Measurements from ENCODE around the gene PIK3AP1. TPM values are rescaled to one million over a fixed set of nuclear protein-coding genes. Genes with fewer than 3 reads are reported as not detected.
"Not testable (repeated sequence)": the region's sequence is repeated elsewhere in the genome, so short reads cannot be mapped to it uniquely, and the experiment has no call there.

PIK3AP1 gene
- total RNA-seq, 1 donor from 2014 or later, result 3.8 TPM

DNA sequence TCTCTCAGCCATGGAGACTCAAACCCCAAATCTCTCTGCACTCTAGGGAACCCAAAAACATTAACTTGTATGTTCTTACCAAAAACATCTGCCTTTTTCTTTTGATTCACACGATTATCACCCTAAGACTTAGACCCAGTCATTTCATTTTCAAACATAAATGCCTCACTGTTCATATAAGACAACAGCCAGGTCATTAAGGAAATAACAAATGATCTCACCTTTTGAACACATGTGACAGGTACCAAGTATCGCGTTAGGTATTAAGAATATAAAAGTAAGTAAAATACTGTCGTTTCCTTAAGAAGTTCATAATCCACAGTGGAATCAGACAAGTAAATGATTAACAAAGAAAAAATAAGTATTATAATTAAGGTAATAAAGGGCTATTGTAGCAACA, 142.3 kb downstream of the PIK3AP1 start:
- H3K36me3 ChIP-seq, result peaks cover 11% of the 10 kb centered on the region
- Mint-ChIP-seq H3K27me3 (ENCODE audit: insufficient read depth, low read depth) (no peaks in the 10 kb centered on the region), H3K9me3 (peaks cover 2% of the 10 kb centered on the region), H3K4me1 (peaks cover 17% of the 10 kb centered on the region), H3K27ac (no peak overlapping the region), H3K4me3 (no peak overlapping the region), H3K36me3 (peaks cover 32% of the 10 kb centered on the region)
- no peak overlapping the region for H3K4me2 ChIP-seq
- TF ChIP-seq EZH2 (IDR thresholded peaks at IDR 0.05) (no peak), EZH2phosphoT487 (IDR thresholded peaks at IDR 0.05) (no peak)
- TF ChIP-seq, protein P1, sequence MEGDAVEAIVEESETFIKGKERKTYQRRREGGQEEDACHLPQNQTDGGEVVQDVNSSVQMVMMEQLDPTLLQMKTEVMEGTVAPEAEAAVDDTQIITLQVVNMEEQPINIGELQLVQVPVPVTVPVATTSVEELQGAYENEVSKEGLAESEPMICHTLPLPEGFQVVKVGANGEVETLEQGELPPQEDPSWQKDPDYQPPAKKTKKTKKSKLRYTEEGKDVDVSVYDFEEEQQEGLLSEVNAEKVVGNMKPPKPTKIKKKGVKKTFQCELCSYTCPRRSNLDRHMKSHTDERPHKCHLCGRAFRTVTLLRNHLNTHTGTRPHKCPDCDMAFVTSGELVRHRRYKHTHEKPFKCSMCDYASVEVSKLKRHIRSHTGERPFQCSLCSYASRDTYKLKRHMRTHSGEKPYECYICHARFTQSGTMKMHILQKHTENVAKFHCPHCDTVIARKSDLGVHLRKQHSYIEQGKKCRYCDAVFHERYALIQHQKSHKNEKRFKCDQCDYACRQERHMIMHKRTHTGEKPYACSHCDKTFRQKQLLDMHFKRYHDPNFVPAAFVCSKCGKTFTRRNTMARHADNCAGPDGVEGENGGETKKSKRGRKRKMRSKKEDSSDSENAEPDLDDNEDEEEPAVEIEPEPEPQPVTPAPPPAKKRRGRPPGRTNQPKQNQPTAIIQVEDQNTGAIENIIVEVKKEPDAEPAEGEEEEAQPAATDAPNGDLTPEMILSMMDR (IDR thresholded peaks at IDR 0.05), result no peak
- DNase-seq (ENCODE audit: low spot score), result no peak
- no peak overlapping the region for H3K27ac ChIP-seq
- H4K20me1 ChIP-seq (ENCODE audit: low read depth), result peaks cover 55% of the 10 kb centered on the region
- peaks cover 27% of the 10 kb centered on the region for H3F3A ChIP-seq (ENCODE audit: low read depth)
- no peaks in the 10 kb centered on the region for H3K9me3 ChIP-seq (ENCODE audit: low read depth)
- H3K4me3 ChIP-seq, result no peak overlapping the region
- peaks cover 100% of the 10 kb centered on the region for H3K79me2 ChIP-seq (ENCODE audit: low read depth)
- peaks cover 25% of the 10 kb centered on the region for H3K4me1 ChIP-seq
- no peak overlapping the region for H3K9ac ChIP-seq
- no peak overlapping the region for H2AFZ ChIP-seq (replicated peaks)
- H3K27me3 ChIP-seq, result no peaks in the 10 kb centered on the region

DNA sequence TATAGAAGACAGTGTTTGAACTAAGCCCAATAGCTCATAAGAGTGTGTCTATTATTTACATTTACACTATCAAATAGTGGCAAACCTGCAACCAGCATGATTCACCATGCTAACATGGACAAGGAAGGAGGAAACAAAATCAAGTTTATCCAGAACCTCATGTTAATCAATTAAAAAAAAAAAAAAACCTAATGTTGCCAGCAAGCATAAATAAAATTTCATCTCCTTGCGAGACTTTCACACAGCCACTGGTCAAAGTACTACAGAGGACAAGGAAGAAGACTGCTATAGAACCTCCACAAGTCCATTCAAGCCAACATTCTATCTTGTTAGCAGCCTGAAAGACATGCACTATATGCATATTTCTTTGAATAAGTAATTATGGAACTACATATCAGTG, 143.2 kb downstream of the PIK3AP1 start:
- Histone ChIP-seq H3K9ac (no peak overlapping the region), H3K79me2 (ENCODE audit: low read depth) (peaks cover 100% of the 10 kb centered on the region), H3K4me3 (no peak overlapping the region), H2AFZ (replicated peaks) (no peak overlapping the region), H3K9me3 (ENCODE audit: low read depth) (no peaks in the 10 kb centered on the region), H3K4me2 (no peak overlapping the region), H3K4me1 (peaks cover 24% of the 10 kb centered on the region), H4K20me1 (ENCODE audit: low read depth) (peaks cover 49% of the 10 kb centered on the region), H3K27ac (no peak overlapping the region), H3K27me3 (no peaks in the 10 kb centered on the region), H3F3A (ENCODE audit: low read depth) (peaks cover 25% of the 10 kb centered on the region), H3K36me3 (peaks cover 11% of the 10 kb centered on the region)
- TF ChIP-seq EZH2phosphoT487 (IDR thresholded peaks at IDR 0.05), result no peak
- TF ChIP-seq, protein P1 (IDR thresholded peaks at IDR 0.05), result no peak
- TF ChIP-seq EZH2 (IDR thresholded peaks at IDR 0.05), result no peak
- Mint-ChIP-seq H3K4me3 (no peak overlapping the region), H3K4me1 (peaks cover 17% of the 10 kb centered on the region), H3K27ac (no peak overlapping the region), H3K9me3 (peaks cover 2% of the 10 kb centered on the region), H3K27me3 (ENCODE audit: insufficient read depth, low read depth) (no peaks in the 10 kb centered on the region), H3K36me3 (peaks cover 38% of the 10 kb centered on the region)
- DNase-seq (ENCODE audit: low spot score), result no peak

DNA sequence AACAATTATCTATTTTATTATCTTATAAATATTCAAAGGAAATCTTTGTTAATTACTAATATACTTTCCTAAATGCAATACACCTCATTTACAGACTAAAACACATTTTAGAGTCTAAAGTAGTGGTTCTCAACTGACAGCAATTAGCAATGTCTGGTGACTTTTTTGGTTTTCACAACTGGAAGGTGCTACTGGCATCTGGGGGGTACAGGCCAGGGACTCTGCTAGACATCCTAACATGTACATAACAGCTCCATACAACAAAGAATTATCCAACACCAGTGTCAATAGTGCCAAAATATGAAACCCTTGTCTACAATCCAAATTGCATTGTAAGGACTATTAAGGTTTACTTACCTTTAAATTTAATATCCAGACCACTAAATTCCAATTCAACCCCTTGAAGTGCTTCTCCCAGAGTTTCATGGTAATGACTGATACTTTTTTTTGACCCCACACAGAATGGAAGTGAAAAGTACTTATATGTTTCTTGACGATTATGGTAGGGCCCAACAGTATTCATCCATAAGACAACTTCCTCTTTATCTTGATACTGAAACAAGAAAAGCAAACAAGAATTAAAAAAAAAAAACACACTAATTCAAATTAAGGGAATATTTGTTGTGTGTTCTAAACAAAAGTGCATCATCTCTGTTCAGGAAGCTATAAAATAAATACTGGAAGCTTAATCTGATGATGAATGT, 143.9 kb downstream of the PIK3AP1 start:
- H3K4me3 ChIP-seq, result no peak overlapping the region
- H2AFZ ChIP-seq (replicated peaks), result no peak overlapping the region
- H3K4me3 Mint-ChIP-seq, result no peak overlapping the region
- H3K27me3 ChIP-seq, result no peaks in the 10 kb centered on the region
- H3K27ac ChIP-seq, result no peak overlapping the region
- H3K36me3 Mint-ChIP-seq, result peaks cover 43% of the 10 kb centered on the region
- no peak for DNase-seq (ENCODE audit: low spot score)
- H3K4me1 Mint-ChIP-seq, result peaks cover 15% of the 10 kb centered on the region
- H3K79me2 ChIP-seq (ENCODE audit: low read depth), result peaks cover 100% of the 10 kb centered on the region
- no peak overlapping the region for H3K9ac ChIP-seq
- H3K27ac Mint-ChIP-seq, result no peak overlapping the region
- peaks cover 11% of the 10 kb centered on the region for H3K36me3 ChIP-seq
- H3K9me3 ChIP-seq (ENCODE audit: low read depth), result no peaks in the 10 kb centered on the region
- no peak overlapping the region for H3K4me2 ChIP-seq
- peaks cover 51% of the 10 kb centered on the region for H4K20me1 ChIP-seq (ENCODE audit: low read depth)
- no peaks in the 10 kb centered on the region for H3K27me3 Mint-ChIP-seq (ENCODE audit: insufficient read depth, low read depth)
- TF ChIP-seq EZH2 (IDR thresholded peaks at IDR 0.05), result no peak
- TF ChIP-seq, protein P1 (IDR thresholded peaks at IDR 0.05), result no peak
- no peak for TF ChIP-seq EZH2phosphoT487 (IDR thresholded peaks at IDR 0.05)
- H3F3A ChIP-seq (ENCODE audit: low read depth), result peaks cover 20% of the 10 kb centered on the region
- H3K9me3 Mint-ChIP-seq, result peaks cover 2% of the 10 kb centered on the region
- H3K4me1 ChIP-seq, result peaks cover 19% of the 10 kb centered on the region

GRCh38 chr10:96574564-96574963, 145.8 kb downstream of the PIK3AP1 start:
- not testable (repeated sequence) for H3K27me3 ChIP-seq; H3K4me3 Mint-ChIP-seq; H2AFZ ChIP-seq (replicated peaks); H3K27ac Mint-ChIP-seq; H3K27me3 Mint-ChIP-seq (ENCODE audit: insufficient read depth, low read depth); H3K4me2 ChIP-seq; H3K27ac ChIP-seq; DNase-seq (ENCODE audit: low spot score); H3K4me3 ChIP-seq; H3F3A ChIP-seq (ENCODE audit: low read depth); H3K9me3 Mint-ChIP-seq; H3K9me3 ChIP-seq (ENCODE audit: low read depth); H3K9ac ChIP-seq; H3K4me1 ChIP-seq; H3K4me1 Mint-ChIP-seq
- peaks cover 46% of the 10 kb centered on the region for H3K36me3 Mint-ChIP-seq
- H3K79me2 ChIP-seq (ENCODE audit: low read depth), result peaks cover 100% of the 10 kb centered on the region
- H4K20me1 ChIP-seq (ENCODE audit: low read depth), result peaks cover 53% of the 10 kb centered on the region
- peaks cover 11% of the 10 kb centered on the region for H3K36me3 ChIP-seq
